Measurements from ENCODE around the gene CHCHD6.

DNA sequence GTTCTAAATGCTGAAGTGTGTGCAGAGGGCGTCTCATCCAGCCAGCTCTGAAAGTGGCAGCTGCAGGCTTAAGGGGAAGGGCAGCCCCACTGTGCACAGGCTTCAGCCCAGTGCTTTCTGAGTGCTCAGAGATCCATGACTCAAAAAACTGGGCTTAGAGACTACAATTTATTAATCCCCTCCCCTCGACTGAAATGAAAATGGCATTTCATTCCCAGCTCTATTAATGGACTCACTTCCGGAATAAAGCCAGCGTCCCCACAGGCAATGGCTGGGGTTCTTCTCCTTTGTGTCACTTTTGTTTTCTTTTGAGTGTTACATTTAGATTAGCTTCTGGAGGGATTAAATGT is 223.3 kb downstream of the CHCHD6 start:
- no peak for TF ChIP-seq EZH2 (IDR thresholded peaks at IDR 0.05)
- no peak for TF ChIP-seq POLR2AphosphoS5 (IDR thresholded peaks at IDR 0.05; ENCODE audit: borderline replicate concordance, low read depth, low read length)

Measured in SK-N-MC (cell line).